ENCODE data around the gene SCAANT1. TPM values are rescaled to one million over a fixed set of nuclear protein-coding genes. Genes with fewer than 3 reads are reported as not detected.

SCAANT1 gene
- total RNA-seq, 3 donors from 2014 or later (not counting 1 experiment from before 2014, with no cell fraction given): 3.6 to 8.0 TPM; not detected in 1

GRCh38 chr3:63896332-63897030, 15.7 kb downstream of the SCAANT1 start:
- 89% methylated on average over 1 of the region's 1 CpG for WGBS (ENCODE audit: insufficient coverage)
- TF ChIP-seq CTCF (IDR thresholded peaks at IDR 0.05): no peak
- H3K9me3 Mint-ChIP-seq: no peaks in the 10 kb centered on the region
- H3K27me3 Mint-ChIP-seq (ENCODE audit: low read depth in 2 of 2): no peaks in the 10 kb centered on the region
- intact Hi-C loops (cut with micrococcal nuclease): no loop called here
- no peak overlapping the region for H3K4me3 Mint-ChIP-seq
- H3K4me1 ChIP-seq (ENCODE audit: control insufficient read depth, insufficient read depth, low read length): no peaks in the 10 kb centered on the region
- no peak overlapping the region for H3K4me3 ChIP-seq (ENCODE audit: low read length)
- DNase-seq (no peak), ATAC-seq (no peak)
- peak overlapping the region in 1 of 2 donors; percentile 43 for H3K27ac Mint-ChIP-seq
- no peaks in the 10 kb centered on the region for H3K27me3 ChIP-seq (ENCODE audit: control insufficient read depth, insufficient read depth, low read length)
- H3K36me3 ChIP-seq (ENCODE audit: control insufficient read depth, insufficient read depth, low read length): peaks cover 27% of the 10 kb centered on the region
- H3K4me1 Mint-ChIP-seq: peaks cover 30 to 35% of the 10 kb centered on the region in 2 donors
- no peak overlapping the region for H3K27ac ChIP-seq (ENCODE audit: low read length)
- no peaks in the 10 kb centered on the region for H3K36me3 Mint-ChIP-seq
- no peaks in the 10 kb centered on the region for H3K9me3 ChIP-seq (ENCODE audit: control insufficient read depth, insufficient read depth, low read length)

GRCh38 chr3:63895422-63896189, 16.6 kb downstream of the SCAANT1 start:
- ATAC-seq: no peak
- H3K9me3 Mint-ChIP-seq: no peaks in the 10 kb centered on the region
- no peaks in the 10 kb centered on the region for H3K4me1 ChIP-seq (ENCODE audit: control insufficient read depth, insufficient read depth, low read length)
- H3K36me3 ChIP-seq (ENCODE audit: control insufficient read depth, insufficient read depth, low read length): peaks cover 25% of the 10 kb centered on the region
- H3K9me3 ChIP-seq (ENCODE audit: control insufficient read depth, insufficient read depth, low read length): no peaks in the 10 kb centered on the region
- H3K4me1 Mint-ChIP-seq: peaks cover 29 to 37% of the 10 kb centered on the region in 2 donors
- H3K4me3 Mint-ChIP-seq: no peak overlapping the region
- DNase-seq: no peak
- intact Hi-C loops (cut with micrococcal nuclease): no loop called here
- TF ChIP-seq CTCF (IDR thresholded peaks at IDR 0.05): no peak
- H3K27me3 ChIP-seq (ENCODE audit: control insufficient read depth, insufficient read depth, low read length): no peaks in the 10 kb centered on the region
- H3K36me3 Mint-ChIP-seq: no peaks in the 10 kb centered on the region
- H3K27me3 Mint-ChIP-seq (ENCODE audit: low read depth in 2 of 2): no peaks in the 10 kb centered on the region
- 77% methylated on average over 5 of the region's 5 CpGs for WGBS (ENCODE audit: insufficient coverage)
- H3K4me3 ChIP-seq (ENCODE audit: low read length): no peak overlapping the region
- peak overlapping the region in 1 of 2 donors; percentile 3 for H3K27ac Mint-ChIP-seq
- H3K27ac ChIP-seq (ENCODE audit: low read length): no peak overlapping the region

GRCh38 chr3:63892773-63893352, 19.3 kb downstream of the SCAANT1 start:
- peaks cover 24 to 32% of the 10 kb centered on the region in 2 donors for H3K4me1 Mint-ChIP-seq
- peaks cover 6% of the 10 kb centered on the region for H3K36me3 ChIP-seq (ENCODE audit: control insufficient read depth, insufficient read depth, low read length)
- no peaks in the 10 kb centered on the region for H3K36me3 Mint-ChIP-seq
- H3K9me3 ChIP-seq (ENCODE audit: control insufficient read depth, insufficient read depth, low read length): no peaks in the 10 kb centered on the region
- TF ChIP-seq CTCF (IDR thresholded peaks at IDR 0.05): no peak
- DNase-seq: no peak
- no peaks in the 10 kb centered on the region for H3K27me3 Mint-ChIP-seq (ENCODE audit: low read depth in 2 of 2)
- H3K4me3 Mint-ChIP-seq: no peak overlapping the region
- no peak for ATAC-seq
- H3K27ac ChIP-seq (ENCODE audit: low read length): no peak overlapping the region
- intact Hi-C loops (cut with micrococcal nuclease): no loop called here
- no peak overlapping the region for H3K4me3 ChIP-seq (ENCODE audit: low read length)
- no peaks in the 10 kb centered on the region for H3K9me3 Mint-ChIP-seq
- no peaks in the 10 kb centered on the region for H3K27me3 ChIP-seq (ENCODE audit: control insufficient read depth, insufficient read depth, low read length)
- H3K27ac Mint-ChIP-seq: no peak overlapping the region
- WGBS (ENCODE audit: insufficient coverage): no CpG with 5 or more reads among the region's 1 CpG
- H3K4me1 ChIP-seq (ENCODE audit: control insufficient read depth, insufficient read depth, low read length): no peaks in the 10 kb centered on the region
